ENCODE measurements around the gene SUN1.

SUN1 gene

GRCh38 chr7:900331-901040, 68.2 kb downstream of the SUN1 start:
- DNase-seq (ENCODE audit: extremely low read depth, low read depth): no peak
- TF ChIP-seq CTCF (IDR thresholded peaks at IDR 0.05; ENCODE audit: low read depth, low read length): no peak

GRCh38 chr7:901041-901387, 68.7 kb downstream of the SUN1 start:
- DNase-seq (ENCODE audit: extremely low read depth, low read depth): no peak
- TF ChIP-seq CTCF (IDR thresholded peaks at IDR 0.05; ENCODE audit: low read depth, low read length): no peak

- TF ChIP-seq CTCF (IDR thresholded peaks at IDR 0.05; ENCODE audit: low read depth, low read length): no peak
- peak; percentile 57 for DNase-seq (ENCODE audit: extremely low read depth, low read depth)
Observed at GRCh38 chr7:901388-902154, 69.3 kb downstream of the SUN1 start.

- TF ChIP-seq CTCF (IDR thresholded peaks at IDR 0.05; ENCODE audit: low read depth, low read length): no peak
- DNase-seq (ENCODE audit: extremely low read depth, low read depth): no peak
Observed at GRCh38 chr7:902996-903395, 70.7 kb downstream of the SUN1 start.

GRCh38 chr7:903921-904755, 71.9 kb downstream of the SUN1 start:
- no peak for DNase-seq (ENCODE audit: extremely low read depth, low read depth)
- TF ChIP-seq CTCF (IDR thresholded peaks at IDR 0.05; ENCODE audit: low read depth, low read length): no peak

- no peak for DNase-seq (ENCODE audit: extremely low read depth, low read depth)
- TF ChIP-seq CTCF (IDR thresholded peaks at IDR 0.05; ENCODE audit: low read depth, low read length): no peak
Observed at GRCh38 chr7:904847-905246, 72.6 kb downstream of the SUN1 start.

- no peak for TF ChIP-seq CTCF (IDR thresholded peaks at IDR 0.05; ENCODE audit: low read depth, low read length)
- DNase-seq (ENCODE audit: extremely low read depth, low read depth): no peak
Observed at GRCh38 chr7:906776-907157, 74.5 kb downstream of the SUN1 start.

Measured in AG09319 (cell line).